ENCODE results near the gene PPP1R1C.

PPP1R1C gene

GRCh38 chr2:181972431-181973170 lies 13.1 kb upstream of the PPP1R1C start:
- no peak for DNase-seq

GRCh38 chr2:181973171-181973783 lies 12.4 kb upstream of the PPP1R1C start:
- no peak for DNase-seq

GRCh38 chr2:181977661-181978350 lies 7.8 kb upstream of the PPP1R1C start:
- DNase-seq: no peak

DNA sequence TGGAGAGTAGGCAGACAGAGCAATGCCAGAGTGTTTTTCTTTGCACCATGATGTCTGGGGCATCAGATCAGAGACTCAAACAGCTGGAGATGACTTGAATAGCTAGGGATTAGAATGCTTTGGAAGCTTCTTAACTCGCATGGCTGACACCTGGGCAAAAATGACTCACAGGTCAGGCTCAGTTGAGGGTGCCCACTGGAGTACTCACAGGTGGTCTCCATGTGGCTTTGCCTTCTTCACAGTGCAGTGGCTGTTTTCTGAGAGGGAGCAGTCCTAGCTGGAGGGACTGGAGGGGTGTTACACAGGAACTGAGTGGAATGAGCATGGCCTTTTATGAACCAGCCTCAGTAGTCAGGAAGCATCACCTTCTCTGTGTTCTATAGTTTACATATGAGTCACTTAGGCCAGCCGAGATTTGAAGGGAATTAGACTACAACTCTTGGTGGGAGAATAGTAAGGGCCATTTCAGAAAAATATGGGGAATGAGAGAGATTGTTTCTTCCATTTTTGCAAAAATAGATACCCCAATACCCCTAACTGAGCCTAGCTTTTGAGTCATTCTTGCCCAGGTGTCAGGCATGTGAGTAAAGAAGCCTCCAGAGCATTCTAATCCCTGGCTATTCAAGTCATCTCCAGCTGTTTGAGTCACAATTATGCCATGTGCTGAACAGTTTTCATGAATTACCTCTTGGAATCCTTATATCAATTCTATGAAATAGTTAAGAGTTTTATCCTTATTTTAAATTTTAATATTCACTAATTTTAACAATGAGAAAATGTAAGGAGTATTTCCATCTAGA lies 7.1 kb upstream of the PPP1R1C start:
- no peak for DNase-seq

DNA sequence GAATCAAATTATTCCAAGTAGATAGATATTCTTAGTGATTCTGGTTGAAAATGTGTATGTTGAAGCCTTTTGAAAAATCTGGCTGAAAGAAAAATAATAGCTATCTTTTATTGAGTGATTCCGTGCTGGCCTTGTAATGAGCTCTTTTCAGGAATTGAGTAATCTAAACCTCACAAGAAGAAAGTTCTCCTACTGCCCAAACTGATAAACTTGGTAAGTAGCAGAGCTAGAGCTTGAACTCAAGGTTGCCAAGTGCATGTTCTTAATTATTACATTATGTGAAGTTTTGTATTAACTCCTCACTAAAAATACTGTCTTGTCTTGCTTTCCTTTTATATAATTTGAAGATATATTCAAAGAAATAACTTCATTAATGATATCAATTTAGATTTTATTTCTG lies 1.6 kb upstream of the PPP1R1C start:
- DNase-seq: no peak

DNA sequence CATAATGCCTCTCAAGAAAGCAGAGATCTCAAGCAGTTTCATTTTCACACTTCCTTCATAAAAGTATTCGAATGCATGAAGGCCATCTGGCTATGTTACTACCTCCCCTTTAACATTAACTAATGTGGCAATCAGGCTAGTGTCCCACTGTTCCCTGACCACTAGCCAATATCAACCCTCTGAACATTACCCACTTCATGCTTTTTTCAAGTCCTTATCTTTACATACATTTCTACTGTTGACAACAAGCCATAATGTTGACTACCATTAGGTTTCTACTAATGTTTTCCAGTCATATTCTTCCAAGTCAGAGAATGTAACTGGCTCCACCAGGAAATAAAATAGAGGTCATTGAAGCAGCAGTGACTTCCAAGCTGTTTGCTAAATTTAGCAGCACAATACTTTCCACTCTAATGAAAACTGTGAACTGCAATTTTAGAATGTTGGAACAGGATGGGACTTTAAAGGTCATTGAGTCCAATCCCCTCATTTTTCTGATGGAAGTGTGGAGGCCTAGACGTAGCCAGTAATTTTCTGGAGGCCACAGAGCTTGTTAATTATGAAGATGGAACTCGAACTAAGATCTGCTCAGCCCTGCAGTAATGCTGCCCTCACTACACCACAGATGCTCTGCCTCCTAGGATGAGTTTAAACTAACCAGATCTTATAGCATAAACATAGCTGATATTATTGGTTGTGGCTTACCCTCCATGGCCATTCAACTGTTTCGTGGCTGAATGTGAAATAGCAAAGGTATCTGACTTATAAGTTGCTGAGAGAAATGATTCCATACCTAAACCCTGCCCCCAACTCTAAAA lies 630 bp upstream of the PPP1R1C start:
- DNase-seq: no peak

DNA sequence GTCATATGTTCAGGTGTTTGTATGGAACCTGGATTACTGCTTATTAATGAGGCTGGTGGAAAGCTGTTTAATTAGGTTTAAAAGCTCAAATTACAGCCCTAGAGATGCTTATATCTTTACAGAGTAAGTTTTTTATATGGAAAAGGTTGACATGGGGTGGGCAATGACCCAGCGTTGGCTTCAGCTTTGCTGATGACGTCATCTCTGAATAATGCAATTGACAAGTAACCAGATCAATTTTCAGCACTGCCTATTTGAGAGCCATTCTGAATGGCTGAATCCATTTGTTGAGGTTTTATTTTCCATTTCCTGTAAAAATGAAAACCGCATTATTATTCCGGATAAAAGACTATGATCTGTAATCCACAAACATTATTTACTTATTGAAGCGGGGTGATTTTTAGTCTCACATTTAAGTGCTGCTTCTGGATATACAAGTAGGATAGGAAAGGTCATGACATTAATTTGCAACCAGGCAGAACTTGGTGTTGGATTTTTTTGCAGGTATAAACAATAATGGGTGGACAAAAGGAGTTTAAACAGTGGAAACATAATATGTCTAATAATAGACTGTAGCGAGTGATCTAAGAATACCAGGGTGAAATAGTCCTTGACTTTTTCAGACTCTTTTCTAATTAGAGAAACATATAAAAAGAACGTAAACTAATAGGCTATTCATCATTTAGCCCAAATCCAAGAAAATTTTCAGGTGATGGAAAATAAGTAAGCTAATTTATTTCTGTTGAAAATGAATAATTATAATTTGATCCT lies 2.7 kb downstream of the PPP1R1C start:
- no peak for DNase-seq

GRCh38 chr2:181989099-181989498 lies 3.4 kb downstream of the PPP1R1C start:
- no peak for DNase-seq

DNA sequence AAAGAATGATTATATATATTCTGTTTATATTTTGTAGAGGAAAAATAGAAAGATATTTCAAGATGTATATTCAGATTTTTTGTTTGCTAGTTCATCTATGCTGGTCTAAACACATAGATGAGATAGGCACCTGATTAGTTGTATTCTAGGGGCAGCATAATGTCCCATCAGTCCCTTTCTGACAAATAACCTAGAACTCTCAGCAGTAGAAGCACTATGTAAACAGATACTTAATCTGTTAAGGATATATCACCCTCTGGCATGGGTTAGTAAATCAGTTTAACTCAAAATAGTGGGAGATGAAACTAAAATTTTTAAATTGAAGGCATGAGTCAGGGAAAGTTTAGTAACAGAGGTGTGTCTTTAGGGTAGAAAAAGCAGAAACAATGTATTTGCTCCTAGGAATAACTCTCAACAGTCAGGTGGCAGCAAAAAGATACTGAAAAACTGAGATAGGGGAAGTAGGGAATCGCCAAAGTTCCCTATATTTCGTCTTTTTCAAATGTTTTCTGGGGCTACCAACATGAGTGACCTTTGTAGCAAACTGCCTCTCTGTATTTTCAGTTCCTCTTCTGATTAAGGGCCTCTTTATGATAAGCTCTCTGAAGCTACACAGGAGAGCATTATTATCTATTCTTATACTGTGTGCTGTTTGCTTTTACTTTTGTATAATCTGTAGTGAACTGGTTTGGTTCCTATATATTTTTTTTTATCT lies 5.7 kb downstream of the PPP1R1C start:
- DNase-seq: no peak

GRCh38 chr2:181992776-181993175 lies 7.1 kb downstream of the PPP1R1C start:
- DNase-seq: no peak

DNA sequence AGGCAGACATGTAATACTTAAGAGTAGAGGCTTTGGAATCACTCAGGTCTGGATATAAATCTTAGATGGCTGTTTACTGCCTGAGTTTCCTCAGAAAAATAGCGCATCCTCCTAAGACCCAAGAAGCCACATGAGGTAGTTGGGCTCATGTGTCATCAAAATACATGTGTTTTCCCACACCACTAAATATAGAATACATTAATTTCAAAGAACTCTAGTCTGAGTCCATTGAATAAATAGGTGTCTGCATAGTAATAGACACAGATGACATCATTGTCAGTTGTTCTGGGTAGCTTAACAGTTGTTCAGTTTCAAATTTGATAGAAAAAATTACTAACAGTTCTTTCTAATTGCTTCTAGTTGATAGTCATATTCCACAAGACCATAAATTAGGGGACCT lies 9.6 kb downstream of the PPP1R1C start:
- DNase-seq: no peak

DNA sequence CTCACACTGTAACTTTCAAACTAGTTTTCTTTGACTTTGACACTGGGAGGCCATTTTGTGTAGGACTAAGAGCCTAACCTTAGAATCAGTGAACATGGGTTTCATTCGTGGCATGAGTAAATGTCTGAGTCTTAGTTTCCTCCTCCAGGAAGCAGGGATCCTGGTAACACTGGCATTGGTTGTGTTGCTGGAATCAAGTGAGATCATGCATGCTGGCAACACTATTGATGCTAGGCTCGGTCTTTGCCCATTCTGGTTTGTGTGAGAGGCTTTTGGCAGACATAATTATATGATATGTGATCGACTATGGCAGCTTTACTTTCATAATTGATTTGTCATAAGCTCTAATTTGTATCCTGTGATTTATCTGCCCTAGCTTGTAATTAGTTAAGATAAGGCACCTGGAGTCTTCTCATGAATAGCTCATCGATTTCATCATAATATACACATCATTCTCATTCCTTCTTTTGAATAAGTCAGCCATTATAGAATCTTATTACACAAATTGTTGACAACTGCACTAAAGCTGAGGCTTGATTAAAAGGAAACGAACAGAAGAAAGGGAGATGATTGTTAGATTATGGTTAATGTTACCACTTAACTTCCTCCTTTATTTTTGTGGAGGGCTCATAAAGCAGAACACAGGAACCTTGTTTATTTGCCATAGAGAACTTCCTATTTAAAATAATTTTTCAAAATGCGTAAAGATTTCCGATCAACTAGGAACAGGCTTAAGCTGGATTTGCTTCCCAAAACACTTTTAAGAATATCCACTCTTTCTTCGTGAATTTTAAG lies 12.6 kb downstream of the PPP1R1C start:
- DNase-seq: no peak

GRCh38 chr2:181998891-181999654 lies 13.4 kb downstream of the PPP1R1C start:
- no peak for DNase-seq

- DNase-seq: no peak
Observed at GRCh38 chr2:181999911-182000310, 14.3 kb downstream of the PPP1R1C start.

DNA sequence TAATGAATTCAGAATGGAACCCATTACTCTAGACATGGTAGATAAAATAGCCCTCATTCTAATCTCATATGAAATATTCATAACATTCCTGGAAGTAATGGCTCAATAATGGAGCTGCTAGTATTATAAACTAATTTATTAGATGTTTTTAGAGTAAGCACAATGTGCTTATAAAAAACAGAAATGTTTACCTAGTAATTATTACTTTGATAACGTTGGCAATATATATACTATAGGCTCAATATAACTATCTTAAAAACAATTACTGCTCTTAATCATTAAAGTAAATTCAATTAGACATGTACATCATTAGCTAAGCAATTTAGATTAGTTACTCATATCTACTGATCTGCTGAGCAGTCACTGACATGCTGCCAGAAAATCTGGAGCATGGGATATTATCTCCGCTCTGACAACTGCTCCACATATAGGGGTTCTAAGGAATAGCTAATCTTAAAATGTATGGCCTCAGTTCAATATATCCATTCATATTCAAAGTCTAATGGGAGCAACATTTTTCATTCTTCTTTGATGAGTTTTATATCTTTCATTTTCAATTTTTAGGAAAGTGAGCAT lies 19.4 kb downstream of the PPP1R1C start:
- DNase-seq: no peak

- DNase-seq: no peak
Observed at GRCh38 chr2:182006595-182007341, 21.1 kb downstream of the PPP1R1C start.

DNA sequence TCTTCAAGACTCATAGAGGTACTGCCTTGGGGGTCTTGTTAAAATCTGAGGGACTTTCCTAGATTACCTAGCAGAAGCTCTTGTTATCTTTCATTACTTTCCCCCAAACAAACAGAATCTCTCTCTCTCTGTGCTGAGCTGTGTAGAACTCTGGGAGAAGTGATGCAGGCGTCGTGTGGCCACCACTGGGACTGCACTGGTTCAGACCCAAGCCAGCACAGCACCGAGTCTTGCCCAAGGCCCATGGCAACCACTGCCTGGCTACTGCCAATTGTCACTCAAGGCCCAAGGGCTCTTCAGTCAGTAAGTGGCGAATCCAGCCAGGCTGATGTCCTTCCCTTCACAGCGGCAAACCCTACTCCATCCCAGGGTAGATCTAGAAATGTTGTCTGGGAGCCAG lies 28.6 kb downstream of the PPP1R1C start:
- no peak for DNase-seq
